Measurements from ENCODE around the gene CEACAM1.
"Not testable (repeated sequence)": the region's sequence is repeated elsewhere in the genome, so short reads cannot be mapped to it uniquely, and the experiment has no call there.

CEACAM1 gene

DNA sequence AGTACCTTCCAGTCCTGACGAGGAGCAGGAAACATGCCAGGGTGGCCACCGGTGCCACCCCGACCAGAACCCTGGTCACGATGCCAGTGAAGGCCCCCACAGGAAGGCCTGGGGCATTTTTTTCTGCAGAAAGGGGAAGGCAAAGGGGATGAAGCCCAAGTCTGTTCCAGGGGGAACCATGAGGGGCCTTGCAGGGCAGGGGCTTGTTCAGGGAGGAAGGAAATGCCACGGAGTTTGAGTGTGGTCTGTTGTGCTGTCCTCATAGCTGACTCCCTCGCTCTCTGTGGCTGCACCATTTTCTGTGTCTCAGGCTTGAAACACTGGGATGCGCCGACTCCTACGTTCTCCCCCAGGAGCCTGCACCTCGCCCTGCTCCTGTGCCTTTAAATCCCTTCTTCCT, 27.5 kb upstream of the CEACAM1 start:
- H3K4me3 ChIP-seq (ENCODE audit: low read depth, low read length), result no peak overlapping the region
- no peak for TF ChIP-seq CTCF (IDR thresholded peaks at IDR 0.05; ENCODE audit: low read depth, low read length)
- no peak for DNase-seq (ENCODE audit: low read depth, low spot score)
- in situ Hi-C loops (cut with HindIII; ENCODE audit: low sequenced_read_pairs), result no loop called here

DNA sequence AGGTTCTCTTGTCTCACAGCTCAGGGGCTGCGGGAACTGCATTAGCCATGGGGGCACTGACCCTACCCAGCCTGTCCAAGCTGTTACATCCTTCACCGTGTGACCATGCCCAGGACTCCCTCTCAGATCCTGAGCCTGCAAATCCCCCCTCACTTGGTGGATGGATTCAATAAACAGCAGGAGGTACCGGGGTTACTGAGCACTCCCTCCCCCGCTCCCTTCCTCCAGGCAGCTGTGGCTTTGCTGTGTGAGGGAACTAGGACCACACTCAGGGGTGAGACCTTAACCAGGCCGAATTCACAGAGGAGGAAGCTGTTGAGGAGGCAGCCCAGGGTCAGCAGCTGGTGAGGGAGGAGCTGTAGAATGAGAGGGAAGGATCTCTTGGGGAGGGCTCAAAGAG, 27.0 kb upstream of the CEACAM1 start:
- DNase-seq (ENCODE audit: low read depth, low spot score), result no peak
- in situ Hi-C loops (cut with HindIII; ENCODE audit: low sequenced_read_pairs), result no loop called here
- no peak for TF ChIP-seq CTCF (IDR thresholded peaks at IDR 0.05; ENCODE audit: low read depth, low read length)
- H3K4me3 ChIP-seq (ENCODE audit: low read depth, low read length), result no peak overlapping the region

DNA sequence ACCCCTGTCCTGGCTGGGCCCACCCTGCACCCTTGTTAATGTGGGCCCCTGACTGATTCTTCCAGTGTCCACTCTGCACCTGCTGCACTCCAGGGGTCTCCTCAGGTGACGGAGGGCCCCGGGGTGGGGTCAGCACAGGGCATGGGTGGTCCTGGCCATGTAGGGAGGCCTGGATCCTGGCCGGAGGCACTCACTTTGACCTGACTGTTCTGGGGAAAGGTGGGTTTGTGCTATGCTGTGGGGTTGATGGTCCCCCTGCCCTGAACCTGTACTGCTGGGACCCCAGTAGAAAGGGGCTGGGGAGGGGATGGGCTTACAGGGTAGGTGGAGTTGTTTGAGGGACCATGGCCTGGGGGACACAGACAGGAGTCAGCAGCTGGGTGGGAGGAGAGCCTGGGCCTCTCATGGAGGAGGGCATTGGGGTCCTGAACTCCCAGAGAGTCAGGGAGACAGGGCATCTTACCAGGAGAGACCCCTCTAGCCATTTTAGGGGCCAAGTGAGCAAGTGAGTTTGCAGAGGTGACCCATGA, 25.8 kb upstream of the CEACAM1 start:
- no peak for DNase-seq (ENCODE audit: low read depth, low spot score)
- no peak for TF ChIP-seq CTCF (IDR thresholded peaks at IDR 0.05; ENCODE audit: low read depth, low read length)
- in situ Hi-C loops (cut with HindIII; ENCODE audit: low sequenced_read_pairs), result no loop called here
- no peak overlapping the region for H3K4me3 ChIP-seq (ENCODE audit: low read depth, low read length)

DNA sequence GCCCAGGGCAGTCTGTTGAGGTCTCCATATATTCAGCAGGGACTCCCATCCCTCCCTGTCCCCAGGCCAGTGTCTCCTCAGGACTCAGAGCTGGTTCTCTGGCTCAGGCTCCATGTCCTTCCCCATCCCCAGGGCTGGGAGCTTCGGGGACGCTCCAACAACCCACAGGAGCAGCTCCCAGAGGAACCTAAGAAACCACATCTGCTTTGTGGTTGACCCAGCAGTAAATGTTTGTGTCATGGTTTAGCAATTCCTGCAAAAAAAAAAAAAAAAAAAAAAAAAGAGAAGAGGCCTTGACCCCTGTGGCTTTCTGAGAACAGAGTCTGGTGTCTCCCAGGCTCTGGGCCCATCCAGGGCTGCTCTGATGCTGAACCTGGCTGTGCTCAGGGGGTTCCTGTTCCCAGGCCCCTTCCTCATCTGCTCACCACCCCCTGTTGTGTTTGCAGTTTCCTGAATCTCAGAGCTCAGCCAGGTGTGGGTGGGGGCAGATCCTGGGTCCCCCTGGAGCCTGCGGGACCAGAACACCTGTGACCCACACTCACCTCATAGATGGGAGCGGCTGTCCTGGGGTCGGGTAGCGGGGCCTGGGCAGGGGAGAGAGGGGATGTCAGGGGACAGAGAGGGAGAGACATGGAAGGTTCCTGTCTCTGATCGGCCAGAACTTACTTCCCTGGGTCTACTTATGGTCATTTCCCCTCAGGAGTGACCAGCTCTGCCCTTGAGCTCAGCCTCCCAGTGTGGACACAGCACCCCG, 25.2 kb upstream of the CEACAM1 start:
- H3K4me3 ChIP-seq (ENCODE audit: low read depth, low read length), result no peak overlapping the region
- peak; percentile 69 for DNase-seq (ENCODE audit: low read depth, low spot score)
- no peak for TF ChIP-seq CTCF (IDR thresholded peaks at IDR 0.05; ENCODE audit: low read depth, low read length)
- in situ Hi-C loops (cut with HindIII; ENCODE audit: low sequenced_read_pairs), result no loop called here

GRCh38 chr19:42552086-42553065, 24.1 kb upstream of the CEACAM1 start:
- in situ Hi-C loops (cut with HindIII; ENCODE audit: low sequenced_read_pairs), result no loop called here

DNA sequence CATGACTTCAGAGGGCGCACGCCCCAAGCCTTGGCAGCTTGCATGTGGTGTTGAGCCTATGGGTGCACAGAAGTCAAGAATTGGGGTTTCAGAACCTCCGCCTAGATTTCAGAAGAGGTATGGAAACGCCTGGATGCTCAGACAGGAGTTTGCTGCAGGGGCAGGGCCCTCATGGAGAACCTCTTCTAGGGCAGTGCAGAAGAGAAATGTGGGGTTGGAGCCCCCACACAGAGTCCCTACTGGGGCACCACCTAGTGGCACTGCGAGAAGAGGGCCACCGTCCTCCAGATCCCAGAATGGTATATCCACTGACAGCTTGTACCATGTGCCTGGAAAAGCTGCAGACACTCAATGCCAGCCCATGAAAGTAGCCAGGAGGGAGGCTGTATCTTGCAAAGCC, 22.2 kb upstream of the CEACAM1 start:
- DNase-seq (ENCODE audit: low read depth, low spot score); in situ Hi-C loops (cut with HindIII; ENCODE audit: low sequenced_read_pairs); H3K4me3 ChIP-seq (ENCODE audit: low read depth, low read length): not testable (repeated sequence)

More at GRCh38 chr19:42552086-42553065, 24.1 kb upstream of the CEACAM1 start:
- no peak for DNase-seq (ENCODE audit: low read depth, low spot score)
- H3K4me3 ChIP-seq (ENCODE audit: low read depth, low read length), result no peak overlapping the region
- TF ChIP-seq CTCF (IDR thresholded peaks at IDR 0.05; ENCODE audit: low read depth, low read length), result no peak

DNA sequence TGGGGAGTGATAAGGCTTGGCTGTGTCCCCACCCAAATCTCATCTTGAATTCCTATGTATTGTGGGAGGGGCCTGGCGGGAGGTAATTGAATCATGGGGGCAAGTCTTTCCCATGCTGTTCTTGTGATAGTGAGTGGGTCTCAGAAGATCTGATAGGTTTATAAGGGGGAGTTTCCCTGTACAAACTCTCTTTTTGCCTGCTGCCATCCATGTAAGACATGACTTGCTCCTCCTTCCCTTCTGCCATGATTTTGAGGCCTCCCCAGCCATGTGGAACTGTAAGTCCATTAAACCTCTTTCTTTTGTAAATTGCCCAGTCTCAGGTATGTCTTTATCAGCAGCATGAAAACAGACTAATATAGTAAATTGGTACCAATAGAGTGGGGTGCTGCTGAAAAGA, 20.8 kb upstream of the CEACAM1 start:
- H3K4me3 ChIP-seq (ENCODE audit: low read depth, low read length); DNase-seq (ENCODE audit: low read depth, low spot score); in situ Hi-C loops (cut with HindIII; ENCODE audit: low sequenced_read_pairs): not testable (repeated sequence)
